ENCODE measurements around the gene ZNF33B. TPM values are rescaled to one million over a fixed set of nuclear protein-coding genes. Genes with fewer than 3 reads are reported as not detected.

ZNF33B gene
- total RNA-seq, 1 donor from 2014 or later = 53.1 TPM

Other genes starting within 250 kb of the ZNF33B start
- 19.2 TPM for gene BMS1, start 144.2 kb upstream of the ZNF33B start, total RNA-seq

Measured in ureter (tissue), 1 donor.